ENCODE data around the gene PTPN20. TPM values are rescaled to one million over a fixed set of nuclear protein-coding genes. Genes with fewer than 3 reads are reported as not detected.

PTPN20 gene
- total and polyA plus RNA-seq, 2 donors from 2014 or later, result 1.9 to 2.6 TPM

- TF ChIP-seq CTCF (IDR thresholded peaks at IDR 0.05; ENCODE audit: borderline replicate concordance, extremely low read depth, insufficient read depth), result no peak
- no peaks in the 10 kb centered on the region for H3K27me3 ChIP-seq (ENCODE audit: control insufficient read depth, insufficient read depth, low read length)
- H3K36me3 ChIP-seq (ENCODE audit: control insufficient read depth in 2 of 3, insufficient read depth in 3 of 3, low read length in 3 of 3), result no peaks in the 10 kb centered on the region
- FAIRE-seq (no peak), DNase-seq (peak in 2 of 5 donors; percentile 34 to 40)
- intact Hi-C loops (cut with DNase I), result no loop called here
- H3K4me3 ChIP-seq (ENCODE audit: low read length in 3 of 3), result no peak overlapping the region
- no peaks in the 10 kb centered on the region for H3K4me1 ChIP-seq (ENCODE audit: control insufficient read depth in 2 of 3, insufficient read depth in 2 of 3, low read depth in 1 of 3, low read length in 3 of 3)
- no peaks in the 10 kb centered on the region for H3K9me3 ChIP-seq (ENCODE audit: control insufficient read depth in 2 of 3, insufficient read depth in 1 of 3, low read length in 3 of 3)
- H3K27ac ChIP-seq (ENCODE audit: low read depth in 2 of 2, low read length in 2 of 2), result no peak overlapping the region
- H3K9ac ChIP-seq (ENCODE audit: low read length in 3 of 3), result no peak overlapping the region
Observed at GRCh38 chr10:47008769-47009168, 97.5 kb downstream of the PTPN20 start.

GRCh38 chr10:47009215-47009838 is 98.1 kb downstream of the PTPN20 start:
- Histone ChIP-seq H3K4me3 (ENCODE audit: low read length in 3 of 3) (no peak overlapping the region), H3K9ac (ENCODE audit: low read length in 3 of 3) (no peak overlapping the region), H3K36me3 (ENCODE audit: control insufficient read depth in 2 of 3, insufficient read depth in 3 of 3, low read length in 3 of 3) (no peaks in the 10 kb centered on the region), H3K27ac (ENCODE audit: low read depth in 2 of 2, low read length in 2 of 2) (no peak overlapping the region), H3K27me3 (ENCODE audit: control insufficient read depth, insufficient read depth, low read length) (no peaks in the 10 kb centered on the region), H3K4me1 (ENCODE audit: control insufficient read depth in 2 of 3, insufficient read depth in 2 of 3, low read depth in 1 of 3, low read length in 3 of 3) (no peaks in the 10 kb centered on the region), H3K9me3 (ENCODE audit: control insufficient read depth in 2 of 3, insufficient read depth in 1 of 3, low read length in 3 of 3) (no peaks in the 10 kb centered on the region)
- intact Hi-C loops (cut with DNase I), result no loop called here
- TF ChIP-seq CTCF (IDR thresholded peaks at IDR 0.05; ENCODE audit: borderline replicate concordance, extremely low read depth, insufficient read depth), result no peak
- FAIRE-seq (no peak), DNase-seq (no peak)

GRCh38 chr10:47010036-47010435 is 98.8 kb downstream of the PTPN20 start:
- Histone ChIP-seq H3K4me3 (ENCODE audit: low read length in 3 of 3) (no peak overlapping the region), H3K9me3 (ENCODE audit: control insufficient read depth in 2 of 3, insufficient read depth in 1 of 3, low read length in 3 of 3) (no peaks in the 10 kb centered on the region), H3K9ac (ENCODE audit: low read length in 3 of 3) (no peak overlapping the region), H3K27ac (ENCODE audit: low read depth in 2 of 2, low read length in 2 of 2) (no peak overlapping the region), H3K4me1 (ENCODE audit: control insufficient read depth in 2 of 3, insufficient read depth in 2 of 3, low read depth in 1 of 3, low read length in 3 of 3) (no peaks in the 10 kb centered on the region), H3K27me3 (ENCODE audit: control insufficient read depth, insufficient read depth, low read length) (no peaks in the 10 kb centered on the region), H3K36me3 (ENCODE audit: control insufficient read depth in 2 of 3, insufficient read depth in 3 of 3, low read length in 3 of 3) (no peaks in the 10 kb centered on the region)
- TF ChIP-seq CTCF (IDR thresholded peaks at IDR 0.05; ENCODE audit: borderline replicate concordance, extremely low read depth, insufficient read depth), result no peak
- FAIRE-seq (no peak), DNase-seq (no peak)
- intact Hi-C loops (cut with DNase I), result no loop called here

GRCh38 chr10:47012214-47012613 is 101.0 kb downstream of the PTPN20 start:
- FAIRE-seq (no peak), DNase-seq (no peak)
- no peak overlapping the region for H3K9ac ChIP-seq (ENCODE audit: low read length in 3 of 3)
- H3K27me3 ChIP-seq (ENCODE audit: control insufficient read depth, insufficient read depth, low read length), result no peaks in the 10 kb centered on the region
- H3K27ac ChIP-seq (ENCODE audit: low read depth in 2 of 2, low read length in 2 of 2), result no peak overlapping the region
- no peaks in the 10 kb centered on the region for H3K36me3 ChIP-seq (ENCODE audit: control insufficient read depth in 2 of 3, insufficient read depth in 3 of 3, low read length in 3 of 3)
- no peaks in the 10 kb centered on the region for H3K9me3 ChIP-seq (ENCODE audit: control insufficient read depth in 2 of 3, insufficient read depth in 1 of 3, low read length in 3 of 3)
- H3K4me1 ChIP-seq (ENCODE audit: control insufficient read depth in 2 of 3, insufficient read depth in 2 of 3, low read depth in 1 of 3, low read length in 3 of 3), result no peaks in the 10 kb centered on the region
- TF ChIP-seq CTCF (IDR thresholded peaks at IDR 0.05; ENCODE audit: borderline replicate concordance, extremely low read depth, insufficient read depth), result no peak
- H3K4me3 ChIP-seq (ENCODE audit: low read length in 3 of 3), result no peak overlapping the region
- intact Hi-C loops (cut with DNase I), result no loop called here

All from kidney (tissue), 14 donors.